Activated CD8-positive, alpha-beta memory T cell treated with anti-CD3 and anti-CD28 coated beads for 4 hours (primary cell): Measurements from ENCODE around the gene TMCO4.
"Not testable (repeated sequence)": the region's sequence is repeated elsewhere in the genome, so short reads cannot be mapped to it uniquely, and the experiment has no call there.

Source experiments
- DNase-seq, 2 donors: peaks; one replicate each; pipeline ENCODE4 v3.0.0-alpha.2; 2020; ENCODE audit warnings: low read depth in 2 of 2

Gene TMCO4

GRCh38 chr1:19637606-19638005 lies 162.1 kb downstream of the TMCO4 start:
- DNase-seq = no peak

- DNase-seq = not testable (repeated sequence)
Observed at GRCh38 chr1:19636749-19637148, 163.0 kb downstream of the TMCO4 start.

GRCh38 chr1:19636065-19636464 lies 163.7 kb downstream of the TMCO4 start:
- DNase-seq = no peak

GRCh38 chr1:19635646-19636045 lies 164.1 kb downstream of the TMCO4 start:
- no peak for DNase-seq

GRCh38 chr1:19635064-19635463 lies 164.7 kb downstream of the TMCO4 start:
- not testable (repeated sequence) for DNase-seq

GRCh38 chr1:19633106-19633505 lies 166.6 kb downstream of the TMCO4 start:
- DNase-seq = no peak
